NCI-H1417 (cell line): ENCODE measurements around the gene PPP1R13B.
A peak's percentile ranks its signal among the peaks of the same experiment; 100 is the strongest.

Source experiments
- DNase-seq, 3 experiments: peaks; one replicate each; lab custom pipeline; 2025; lab: John Stamatoyannopoulos, UW

Gene PPP1R13B

DNA sequence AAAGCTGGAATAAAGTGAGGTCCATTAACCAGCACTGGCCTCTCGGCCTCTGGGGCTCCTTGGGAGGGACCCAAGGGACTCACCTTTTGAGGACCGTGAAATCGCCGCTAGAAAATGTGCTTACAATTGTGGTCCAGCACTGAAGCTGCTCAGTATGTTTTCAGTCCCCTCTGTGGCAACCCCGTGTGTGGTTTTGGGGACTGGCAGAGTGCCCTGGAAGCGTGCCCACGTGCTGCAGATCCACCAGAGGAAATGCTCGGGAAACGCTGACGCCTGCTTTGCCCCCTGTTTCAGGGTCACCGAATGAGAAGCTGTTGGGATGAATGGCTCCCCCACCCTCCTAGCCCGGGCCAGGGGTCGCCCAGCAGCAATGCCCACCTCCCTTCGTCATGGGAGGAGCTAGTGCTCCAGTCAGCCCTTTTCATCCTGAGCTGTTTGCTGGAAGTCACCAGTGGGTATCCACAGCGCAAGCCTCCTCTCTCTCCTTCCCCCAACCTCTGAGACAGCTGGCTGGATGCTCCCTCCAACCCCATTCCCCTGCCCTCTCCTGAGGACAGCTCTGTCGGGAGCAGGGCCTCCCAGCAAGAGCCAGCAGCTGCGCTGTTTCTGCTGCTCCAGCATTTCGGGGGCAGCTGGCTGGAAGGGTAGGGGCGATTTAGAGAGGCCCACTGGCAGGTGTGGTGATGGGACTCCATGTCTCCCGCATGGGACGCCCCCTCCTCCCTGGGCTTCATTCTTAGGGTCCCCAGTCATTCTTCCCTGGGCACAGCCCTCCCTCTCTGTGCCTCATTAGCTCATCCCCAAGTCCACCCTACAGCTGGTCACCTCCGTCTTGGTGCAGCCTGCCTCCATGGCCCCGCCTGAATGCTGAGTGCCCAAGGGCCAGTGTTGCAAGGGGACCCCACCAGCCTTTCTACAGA is 33.2 kb upstream of the PPP1R13B start:
- no peak for DNase-seq

DNA sequence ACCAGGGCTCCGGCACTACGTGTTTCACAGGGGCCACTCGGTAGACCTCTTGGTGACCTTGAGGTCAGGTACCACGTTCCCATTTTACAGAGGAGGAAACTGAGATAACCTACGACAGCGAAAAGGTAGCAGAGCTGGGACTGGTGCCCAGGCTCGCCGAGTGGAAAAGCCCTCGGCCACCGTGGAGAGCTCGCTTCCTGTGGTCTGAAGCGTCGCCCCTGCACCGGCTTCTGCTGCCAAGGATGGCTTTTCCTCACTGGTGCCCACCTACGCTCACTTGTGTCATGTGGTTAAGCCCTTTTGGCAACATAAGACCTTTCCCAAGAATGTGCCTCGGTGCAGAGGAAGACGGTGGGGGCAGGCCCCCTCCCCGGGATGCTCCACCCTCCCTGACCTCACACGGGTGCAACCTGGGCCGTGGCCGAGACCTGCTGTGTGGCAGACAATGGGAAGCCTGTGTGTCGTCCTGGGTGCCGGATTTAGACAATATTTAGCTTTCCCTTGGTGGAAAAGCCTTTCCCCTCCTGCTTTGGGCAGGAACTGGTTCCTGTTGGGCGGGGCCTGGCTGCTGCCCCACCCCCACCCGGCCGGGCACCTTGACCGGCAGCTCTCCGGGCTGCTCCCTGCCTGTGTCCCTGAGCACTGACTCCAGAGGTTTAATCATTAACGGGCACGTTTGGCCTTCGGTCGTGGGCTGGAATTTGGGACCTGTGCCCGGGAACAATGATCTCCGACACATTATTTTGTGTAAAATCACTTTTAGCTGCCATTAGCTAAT is 32.4 kb upstream of the PPP1R13B start:
- no peak for DNase-seq

DNA sequence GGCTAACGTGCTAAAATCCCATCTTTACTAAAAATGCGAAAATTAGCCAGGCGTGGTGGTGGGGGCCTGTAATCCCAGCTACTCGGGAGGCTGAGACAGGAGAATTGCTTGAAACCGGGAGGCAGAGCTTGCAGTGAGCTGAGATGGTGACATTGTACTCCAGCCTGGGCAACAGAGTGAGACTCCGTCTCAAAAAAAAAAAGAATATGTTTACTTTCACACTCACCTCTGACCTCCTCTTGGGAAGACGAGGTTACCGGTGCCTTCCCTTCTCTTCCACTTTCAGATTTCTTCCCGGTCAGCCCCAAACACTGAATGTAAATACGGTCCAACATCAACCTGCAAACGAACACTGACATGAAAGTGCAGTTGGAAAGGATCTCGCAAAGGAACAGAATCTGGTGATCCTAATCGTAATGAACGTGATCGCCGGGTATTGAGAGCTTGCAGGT is 31.8 kb upstream of the PPP1R13B start:
- no peak for DNase-seq

DNA sequence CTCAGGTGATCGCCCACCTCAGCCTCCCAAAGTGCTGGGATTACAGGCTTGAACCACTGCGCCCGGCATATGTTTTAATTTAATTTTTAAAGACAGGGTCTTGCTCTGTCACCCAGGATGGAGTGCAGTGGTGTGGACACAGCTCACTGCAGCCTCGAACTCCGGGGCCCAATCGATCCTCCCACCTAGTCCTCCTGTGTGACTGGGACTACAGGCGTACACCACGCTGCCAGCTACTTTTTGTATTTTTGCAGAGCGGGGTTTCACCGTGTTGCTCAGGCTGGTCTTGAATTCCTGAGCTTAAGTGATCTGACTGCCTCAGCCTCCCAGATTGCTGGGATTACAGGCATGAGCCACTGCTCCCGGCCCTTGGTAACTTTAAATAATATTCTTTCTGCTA is 30.8 kb upstream of the PPP1R13B start:
- no peak for DNase-seq

DNA sequence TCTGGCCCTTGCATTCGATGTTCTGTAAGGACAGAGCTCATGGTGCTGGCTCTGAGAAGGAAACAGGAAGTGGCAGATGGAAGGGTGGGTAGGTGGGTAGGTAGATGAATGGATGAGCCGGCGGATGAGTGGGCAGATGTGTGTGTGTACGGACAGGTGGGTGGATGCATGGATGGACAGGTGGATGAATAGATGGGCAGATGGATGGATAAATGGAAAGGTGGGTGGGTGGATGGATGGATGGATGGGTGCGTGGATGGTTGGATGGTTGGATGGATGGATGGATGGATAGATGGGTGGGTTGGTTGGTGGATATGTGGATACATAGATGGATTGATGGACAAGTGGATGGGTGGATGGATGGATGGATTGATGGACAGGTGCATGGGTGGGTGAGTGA is 27.6 kb upstream of the PPP1R13B start:
- DNase-seq, result no peak

DNA sequence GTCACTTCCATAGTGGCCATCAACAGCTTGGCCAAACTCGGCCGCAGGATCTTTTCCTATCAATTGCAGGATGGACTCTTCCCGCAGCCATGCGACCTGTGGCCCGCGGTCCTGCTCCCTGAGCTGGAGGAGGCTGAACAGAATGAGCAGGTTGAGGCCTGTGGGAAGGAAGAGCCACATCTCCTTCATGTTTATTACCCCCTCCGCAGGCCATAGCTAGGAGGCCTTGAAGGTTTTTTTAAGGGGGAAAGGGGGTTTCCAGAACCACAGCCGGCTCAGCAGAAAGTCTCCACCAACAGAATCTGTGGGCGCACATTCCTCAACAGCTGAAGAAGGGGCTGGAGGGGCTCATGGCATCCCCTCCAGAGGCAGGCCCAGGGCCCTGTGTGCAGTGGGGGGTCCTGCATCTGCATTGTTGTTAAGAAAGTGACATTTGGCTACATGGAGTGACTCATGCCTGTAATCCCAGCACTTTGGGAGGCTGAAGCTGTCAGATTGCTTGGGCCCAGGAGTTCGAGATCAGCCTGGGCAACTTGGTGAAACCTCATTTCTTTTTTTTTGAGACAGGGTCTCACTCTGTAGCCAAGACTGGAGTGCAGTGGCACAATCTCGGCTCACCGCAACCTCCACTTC is 25.2 kb upstream of the PPP1R13B start:
- no peak for DNase-seq

DNA sequence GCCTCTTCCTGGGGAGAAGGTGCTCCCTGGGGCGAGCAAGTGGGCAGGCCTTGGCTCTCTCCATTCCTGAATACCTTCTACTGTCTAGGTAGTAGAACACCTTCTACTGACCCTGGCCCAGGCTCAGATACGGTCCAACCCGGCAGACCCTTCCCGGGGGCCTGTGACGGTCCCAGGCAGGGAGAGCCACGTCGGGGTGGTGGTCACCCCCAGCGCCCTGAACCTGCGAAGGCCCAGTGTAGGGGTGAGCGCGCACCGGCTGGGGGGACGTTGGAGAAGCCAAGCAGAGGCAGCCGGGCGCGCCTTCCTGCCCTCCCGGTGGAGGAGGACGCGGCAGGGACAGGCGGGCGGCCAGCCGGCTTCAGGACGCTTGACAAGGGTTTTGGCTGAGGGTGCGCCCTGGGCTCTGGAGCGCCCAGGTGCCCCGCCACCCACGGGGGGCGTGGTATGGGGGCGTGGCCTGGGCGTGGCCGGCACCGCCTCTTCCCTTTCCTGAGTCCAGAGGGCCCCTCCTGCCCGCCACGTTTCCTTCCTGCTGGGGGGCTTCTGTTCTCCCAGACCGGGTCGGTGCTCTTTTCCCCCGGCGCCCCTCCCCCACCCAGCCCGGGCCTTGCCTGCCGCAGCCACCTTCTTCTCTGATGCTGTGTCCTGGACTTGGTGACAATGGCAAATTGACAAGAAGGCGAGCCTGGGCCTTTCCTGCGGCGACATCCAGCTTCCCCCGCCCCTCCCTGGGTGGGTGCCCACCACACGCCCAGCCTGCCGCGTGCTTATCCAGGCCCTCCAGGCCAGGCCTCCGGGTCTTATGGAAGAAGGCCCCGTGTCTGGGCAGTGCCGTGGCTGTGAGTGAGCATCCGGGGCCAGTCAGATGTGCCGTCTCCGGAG is 24.5 kb upstream of the PPP1R13B start:
- no peak for DNase-seq

DNA sequence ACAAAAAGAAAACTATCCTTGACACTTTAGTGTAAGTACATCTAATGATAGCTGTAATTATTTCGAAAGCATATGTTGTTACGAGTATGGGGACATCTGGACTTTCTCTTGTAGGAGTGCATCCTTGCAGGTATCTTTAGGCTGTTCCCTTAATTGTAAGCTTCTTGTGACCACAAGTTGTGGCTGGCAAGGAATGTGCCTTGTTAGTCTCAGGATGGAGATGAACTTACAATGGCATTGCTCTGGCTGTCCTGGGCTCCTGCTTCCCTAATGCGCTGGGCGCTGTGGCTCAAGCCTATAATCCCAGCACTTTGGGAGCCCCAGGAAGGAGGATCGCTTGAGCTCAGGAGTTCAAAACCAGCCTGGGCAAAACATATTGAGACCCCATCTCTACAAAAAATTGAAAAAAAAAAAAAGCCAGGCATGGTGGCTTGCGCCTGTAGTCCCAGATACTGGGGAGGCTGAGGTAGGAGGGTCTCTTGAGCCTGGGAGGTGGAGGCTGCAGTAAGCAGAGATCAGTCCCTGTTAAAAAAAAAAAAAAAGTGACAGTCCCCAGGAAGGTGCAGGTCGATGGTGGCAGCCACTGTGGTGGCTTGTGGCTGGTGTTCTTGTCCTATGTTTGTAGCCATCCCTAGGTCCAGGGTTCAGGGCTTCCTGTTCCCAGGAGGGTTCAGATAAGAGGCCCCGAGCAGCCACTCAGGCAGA is 23.7 kb upstream of the PPP1R13B start:
- no peak for DNase-seq

DNA sequence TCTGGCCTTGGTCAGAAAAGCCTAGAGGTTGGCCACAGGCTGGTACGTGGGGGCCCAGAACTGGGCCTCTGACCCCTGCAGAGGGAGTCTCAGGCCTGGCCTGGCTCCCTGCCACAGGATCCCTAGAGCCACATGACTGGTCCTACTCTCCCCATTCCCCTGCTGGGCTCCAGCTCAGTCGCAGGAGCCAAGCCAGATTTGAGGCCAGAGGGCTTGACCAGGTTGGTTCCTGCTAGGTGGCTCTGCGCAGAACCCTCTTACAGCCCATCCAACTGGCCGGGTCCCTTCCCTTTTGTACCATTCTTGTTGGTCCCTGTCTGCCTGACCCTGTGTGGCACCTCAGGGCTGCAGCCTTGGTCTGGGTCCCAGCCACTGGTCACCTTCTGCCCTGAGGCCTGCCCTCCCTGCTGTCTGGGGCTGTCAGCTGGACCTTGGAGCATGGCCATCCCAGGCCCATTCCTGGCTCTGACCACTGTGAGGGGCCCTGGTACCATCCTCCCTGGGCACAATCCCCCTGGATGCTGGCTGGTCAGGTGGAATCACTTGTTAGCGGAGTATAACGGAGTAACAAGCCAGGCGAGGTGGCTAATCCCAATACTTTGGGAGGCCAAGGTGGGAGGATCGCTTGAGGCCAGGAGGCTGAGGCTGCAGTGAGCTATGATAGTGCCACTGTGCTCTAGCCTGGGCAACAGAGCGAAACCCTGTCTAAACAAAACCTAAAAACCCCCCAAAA is 22.9 kb upstream of the PPP1R13B start:
- DNase-seq, result no peak

DNA sequence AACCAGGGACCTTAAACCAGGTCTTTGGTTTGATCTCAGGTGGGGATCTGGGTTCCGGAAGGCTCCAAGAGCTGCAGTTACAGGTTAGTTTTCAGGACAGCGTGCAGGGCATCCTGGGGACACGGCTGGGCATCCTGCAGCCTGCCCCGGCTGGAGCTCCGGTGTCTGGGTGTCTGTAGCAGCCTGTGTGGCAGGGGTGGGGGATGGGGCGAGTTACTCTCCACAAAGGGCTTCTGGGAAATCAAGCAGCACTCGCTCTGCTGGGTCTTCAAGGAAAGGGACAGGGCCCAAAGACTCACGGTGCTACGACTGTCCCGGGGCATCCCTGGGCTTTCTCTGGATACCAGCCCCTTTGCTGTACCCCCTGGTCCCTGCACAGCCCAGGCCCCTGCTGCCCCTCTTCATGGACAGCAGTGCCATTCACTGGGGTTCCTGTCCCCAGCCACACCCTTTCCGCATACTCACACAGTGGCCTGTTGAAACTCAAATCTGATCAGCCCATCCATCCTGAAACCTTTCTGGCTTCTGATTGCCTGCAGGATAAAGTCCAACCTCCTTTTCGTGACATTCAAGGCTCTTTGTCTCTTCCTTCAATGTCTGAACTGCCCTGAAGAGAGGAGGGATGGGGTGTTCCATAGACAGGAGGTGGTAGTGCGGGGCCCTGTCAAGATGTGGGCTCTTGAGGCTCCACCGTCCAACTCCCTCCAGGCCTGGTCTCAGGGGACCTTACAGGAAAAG is 22.2 kb upstream of the PPP1R13B start:
- DNase-seq, result no peak

DNA sequence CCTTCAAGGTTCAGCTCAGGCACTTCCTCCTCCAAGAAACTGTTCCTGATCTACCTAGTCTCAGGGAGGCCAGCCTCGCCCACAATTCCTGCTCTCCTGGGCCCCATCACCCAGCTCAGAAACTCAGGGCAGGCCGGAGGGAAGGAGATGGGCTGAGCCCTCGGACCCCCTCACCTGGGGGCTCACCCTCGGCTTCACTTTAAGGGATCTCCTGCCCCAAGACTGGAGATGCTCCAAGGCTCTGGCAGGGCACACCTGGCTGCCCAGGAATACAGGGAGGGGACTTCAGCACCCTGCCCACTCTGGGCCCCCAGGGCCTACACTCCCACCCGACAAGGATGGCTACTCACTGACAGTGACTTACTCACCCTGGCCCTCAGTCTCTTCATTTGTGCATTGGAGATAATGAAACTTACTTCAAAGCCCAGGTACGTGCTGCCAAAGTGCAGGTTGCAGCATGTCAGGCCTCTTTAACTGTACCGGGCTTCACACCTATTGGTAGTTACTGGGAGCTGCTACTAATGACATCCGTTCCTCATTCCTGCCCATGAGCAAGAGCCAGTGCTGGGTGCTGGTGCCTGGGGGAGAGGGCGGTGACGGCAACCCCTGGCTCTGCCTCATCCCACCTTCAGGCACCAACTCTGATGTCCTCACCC is 21.0 kb upstream of the PPP1R13B start:
- no peak for DNase-seq

DNA sequence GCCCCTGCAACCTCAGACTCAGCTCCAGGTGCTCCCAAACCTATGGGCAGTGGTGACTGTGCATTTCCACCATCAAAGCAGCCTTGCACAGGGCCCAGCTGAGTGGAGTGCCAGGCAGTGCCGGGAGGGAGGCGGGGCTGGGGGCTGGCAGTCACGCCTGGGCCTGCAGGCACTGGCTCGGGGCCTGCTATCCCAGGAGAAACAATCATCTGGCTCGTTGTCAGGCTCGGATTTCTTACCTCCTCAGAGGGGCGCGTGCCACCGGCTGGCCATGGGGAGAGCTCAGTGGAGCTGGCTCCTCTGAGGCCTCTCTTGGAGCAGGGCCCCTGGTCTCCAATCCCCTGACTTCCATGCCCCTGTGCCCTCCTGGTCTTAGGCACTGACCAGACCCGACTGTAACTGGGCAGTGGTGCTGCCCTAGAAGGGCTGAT is 20.2 kb upstream of the PPP1R13B start:
- DNase-seq, result peak in 1 of 3 experiments; percentile 47

DNA sequence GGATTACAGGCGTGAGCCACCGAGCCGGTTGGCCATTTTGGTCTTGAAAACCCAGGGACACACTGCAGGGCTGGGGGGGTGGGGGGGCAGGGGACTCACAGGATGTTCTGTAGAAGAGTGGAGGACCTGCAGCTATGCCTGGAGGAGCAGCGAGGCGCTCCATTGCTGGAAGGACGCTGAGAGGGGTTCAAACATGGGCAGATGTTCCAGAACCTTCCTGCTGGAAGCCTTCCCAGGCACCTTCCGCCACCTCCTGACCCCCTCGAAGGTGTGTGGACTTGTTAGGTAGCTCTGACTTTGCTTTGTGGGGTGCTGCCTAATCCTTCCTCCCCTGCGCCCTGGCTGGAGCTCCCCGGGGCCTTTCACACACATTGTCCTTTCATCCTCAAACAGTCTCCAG is 19.6 kb upstream of the PPP1R13B start:
- no peak for DNase-seq

DNA sequence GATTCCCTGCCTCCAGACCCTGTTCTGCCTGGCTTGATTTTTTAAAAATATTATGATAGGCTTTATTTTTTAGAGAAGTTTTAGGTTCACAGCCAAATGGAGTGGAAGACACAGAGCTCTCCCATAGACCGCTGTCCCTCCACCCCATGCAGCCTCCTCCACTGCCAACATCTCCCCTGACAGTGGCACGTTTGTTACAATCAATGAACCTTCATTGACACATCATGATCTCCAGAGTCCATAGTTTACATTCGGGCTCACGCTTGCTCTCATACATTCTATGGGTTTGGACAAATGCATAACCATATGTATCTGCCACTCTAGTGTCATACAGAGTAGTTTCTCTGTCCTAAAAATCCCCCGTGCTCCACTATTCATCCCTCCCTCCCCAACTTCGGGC is 15.9 kb upstream of the PPP1R13B start:
- no peak for DNase-seq

DNA sequence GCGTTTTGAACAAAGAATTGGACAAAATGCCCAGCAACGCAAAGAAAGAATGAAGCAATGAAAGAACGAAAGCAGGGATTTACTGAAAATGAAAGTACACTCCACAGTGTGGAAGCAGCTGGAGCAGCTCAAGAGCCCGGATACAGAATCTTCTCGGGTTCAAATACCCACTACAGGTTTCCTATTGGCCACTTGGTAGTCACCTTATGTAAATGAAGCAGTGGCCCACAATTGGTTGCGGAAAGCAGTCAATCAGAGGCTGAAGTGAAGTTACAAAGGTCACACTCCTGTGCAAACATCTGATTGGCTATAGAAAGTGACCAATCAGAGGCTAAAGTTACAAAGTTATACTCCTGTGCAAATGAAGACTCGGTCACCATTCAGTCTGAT is 15.0 kb upstream of the PPP1R13B start:
- no peak for DNase-seq

DNA sequence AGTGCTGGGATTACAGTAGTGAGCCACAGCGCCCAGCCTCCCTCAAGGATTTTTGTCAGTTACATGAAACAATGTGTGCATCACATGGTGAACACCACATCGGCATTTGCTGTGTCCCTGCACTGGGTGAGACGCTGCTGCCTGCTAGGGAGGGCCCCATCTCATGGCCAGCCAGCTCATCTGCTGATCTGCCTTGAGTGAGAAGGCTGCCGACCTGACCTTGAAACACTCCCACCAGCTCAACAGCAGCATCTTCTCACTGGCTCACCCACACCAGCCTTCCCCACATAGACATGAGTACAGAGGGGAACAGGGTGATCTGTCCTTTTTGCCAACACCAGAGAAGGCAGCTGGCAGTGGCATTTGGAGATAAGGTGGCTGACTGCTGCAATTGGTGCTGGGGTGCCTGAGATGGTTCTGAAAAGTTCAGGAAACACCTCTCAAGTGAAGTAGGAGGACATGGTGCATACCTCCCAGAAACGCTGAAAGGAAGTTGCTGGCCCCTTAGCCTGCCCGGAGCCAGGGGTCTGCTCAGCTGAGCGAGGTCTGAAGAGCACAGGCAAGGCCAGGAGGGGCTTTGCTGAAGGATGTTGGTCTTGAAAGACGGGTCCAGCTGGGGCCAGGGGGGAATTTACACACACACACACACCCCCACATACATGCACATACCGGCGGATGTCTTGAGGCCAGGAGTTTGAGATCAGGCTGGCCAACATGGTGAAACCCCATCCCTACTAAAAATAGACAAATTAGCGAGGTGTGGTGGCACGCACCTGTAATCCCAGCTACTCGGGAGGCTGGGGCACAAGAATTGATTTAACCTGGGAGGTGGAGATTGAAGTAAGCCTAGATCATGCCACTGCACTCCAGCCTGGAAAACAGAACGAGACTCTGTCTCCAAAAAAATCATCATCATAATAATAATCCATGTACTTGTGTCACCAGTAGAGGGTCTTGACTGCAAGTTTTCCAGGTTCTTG is 14.3 kb upstream of the PPP1R13B start:
- DNase-seq, result no peak

DNA sequence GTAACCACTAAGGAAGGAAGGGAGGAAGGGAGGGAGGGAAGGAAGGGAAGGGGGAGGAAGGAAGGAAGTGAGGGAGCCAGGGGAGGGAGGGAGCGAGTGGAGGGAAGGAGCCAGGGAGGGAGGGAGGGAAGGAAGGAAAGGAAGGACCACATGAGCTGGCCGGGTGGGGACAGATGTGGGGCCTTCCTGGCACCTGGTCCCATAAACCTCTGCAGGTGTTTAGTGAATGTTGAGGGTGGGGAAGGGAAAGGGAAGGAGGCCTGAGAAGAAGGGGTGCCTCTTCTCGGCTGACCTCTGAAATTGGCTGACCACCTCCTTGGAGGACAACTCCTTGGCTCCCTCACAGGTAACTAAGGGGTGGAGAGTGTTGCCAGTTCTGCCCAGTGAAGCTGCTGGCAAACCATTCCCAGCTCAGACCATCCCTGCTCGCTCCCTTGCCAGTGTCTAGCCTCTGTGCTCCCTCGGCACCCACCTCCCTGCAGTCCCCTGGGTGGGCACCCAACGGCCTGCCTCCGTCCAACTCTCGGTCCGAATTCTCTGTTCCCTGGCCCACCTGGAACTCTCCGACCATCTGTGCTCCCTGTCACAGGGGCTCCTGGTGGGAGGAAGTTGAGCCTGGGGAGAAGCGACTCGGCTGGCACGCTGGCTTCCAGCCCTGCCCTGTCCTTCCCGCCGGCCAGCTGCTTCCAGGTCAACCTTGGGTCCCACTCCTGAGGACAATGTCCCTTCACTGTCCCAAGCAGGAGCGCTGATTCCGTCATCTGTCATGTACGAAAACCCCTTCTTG is 12.2 kb upstream of the PPP1R13B start:
- no peak for DNase-seq
